ENCODE data around the gene VAC14.

GRCh38 chr16:70703835-70704381, 97.0 kb downstream of the VAC14 start:
- TF ChIP-seq YY1 (IDR thresholded peaks at IDR 0.05; ENCODE audit: insufficient read depth, insufficient read length) (no peak), ZNF274 (IDR thresholded peaks at IDR 0.05; ENCODE audit: low read depth, low read length) (no peak), SUZ12 (IDR thresholded peaks at IDR 0.05; ENCODE audit: extremely low read depth, insufficient read depth, insufficient read length) (no peak)
